SK-N-MC (cell line): ENCODE results near the gene MYLIP.

Experiments
- EZH2 ChIP-seq: fragments of 200-600 bp; sonication (generic); IDR thresholded peaks from one replicate; pipeline ENCODE4 v1.6.1; 2017; ENCODE audit warnings: antibody characterized with exemption
- POLR2AphosphoS5 ChIP-seq: IDR thresholded peaks from 2 replicates; pipeline ENCODE4 v1.6.1; 2012; ENCODE audit warnings: mild to moderate bottlenecking, low read depth, low read length, borderline replicate concordance

GRCh38 chr6:16088409-16088808 lies 40.5 kb upstream of the MYLIP start:
- no peak for TF ChIP-seq EZH2
- TF ChIP-seq POLR2AphosphoS5, result no peak
